HG03066 (cell line): ENCODE results near the gene OLFM1.
"Not testable (repeated sequence)": the region's sequence is repeated elsewhere in the genome, so short reads cannot be mapped to it uniquely, and the experiment has no call there.

Experiments used
- ATAC-seq: cut with Tn5 transposase; IDR thresholded peaks from one replicate; pipeline ENCODE4 v1.9.1; 2021; ENCODE audit warnings: low read depth; ENCODE audit not compliant: unreplicated experiment

OLFM1 gene

DNA sequence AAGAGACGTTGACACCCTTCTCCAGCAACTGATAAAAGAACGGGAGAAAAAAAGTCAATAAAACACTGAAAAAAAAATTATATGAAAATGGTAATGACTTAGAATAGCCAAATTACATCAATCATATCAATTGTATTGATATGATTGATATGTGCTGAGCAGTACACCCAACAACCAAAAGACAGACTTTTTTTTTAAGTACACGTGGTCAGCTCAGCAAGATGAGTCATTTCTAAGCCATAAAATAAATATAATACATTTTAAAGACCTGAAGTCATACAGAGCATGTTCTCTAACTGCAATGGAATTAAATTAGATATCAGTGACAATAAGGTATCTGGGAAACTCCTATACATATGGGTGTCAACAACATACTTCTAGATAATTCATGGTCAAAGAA is 30.9 kb upstream of the OLFM1 start:
- ATAC-seq = no peak

DNA sequence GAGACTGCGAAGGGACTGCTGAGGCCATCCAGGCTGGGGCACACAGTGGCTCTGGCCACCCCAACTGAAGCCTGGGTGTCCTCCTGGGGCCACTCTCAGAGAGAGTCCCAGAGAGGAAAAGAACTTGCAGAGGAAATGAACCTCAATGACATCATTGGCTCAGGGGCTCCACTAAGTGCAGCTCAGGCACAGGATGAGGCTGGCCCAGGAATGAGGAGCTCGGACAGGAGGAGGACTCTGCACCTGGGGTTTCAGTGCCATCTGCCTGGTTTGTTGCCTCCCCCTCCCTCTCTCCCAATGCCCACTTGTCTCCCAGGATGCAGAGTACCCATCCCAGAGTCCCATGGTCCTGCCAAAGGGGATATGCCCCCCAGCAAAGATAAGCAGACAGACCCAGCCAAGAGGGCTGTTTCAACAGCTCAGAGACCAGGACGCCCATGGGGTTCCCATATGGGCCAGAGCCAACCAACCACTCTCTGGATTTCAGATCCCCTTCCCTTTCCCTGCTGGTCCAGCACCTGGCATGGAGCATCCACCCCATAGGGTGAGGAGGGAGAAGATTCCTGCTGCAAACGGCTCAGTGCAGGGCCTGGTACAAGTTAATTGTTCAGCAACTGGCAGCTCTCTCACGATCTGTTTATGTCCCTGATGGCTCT is 26.9 kb upstream of the OLFM1 start:
- ATAC-seq = no peak

DNA sequence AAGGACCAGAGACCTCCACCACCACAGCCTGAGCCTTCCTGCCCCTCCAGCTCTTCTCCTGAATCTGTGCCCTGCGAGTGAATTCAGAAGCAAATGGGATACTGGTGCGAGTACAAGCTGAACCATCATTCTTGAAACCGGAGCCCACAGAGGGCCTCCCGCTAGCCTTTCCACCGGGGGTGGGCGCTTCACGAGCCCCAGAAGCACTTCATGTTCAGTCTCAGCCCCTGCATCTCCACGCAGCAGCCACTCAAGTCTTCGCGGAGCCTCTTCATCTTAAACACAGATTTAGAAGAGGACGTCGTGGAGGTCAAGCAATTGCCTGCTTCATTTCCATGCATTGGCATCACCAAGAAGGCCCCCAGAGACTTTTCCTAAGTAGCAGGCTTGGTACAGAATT is 26.0 kb upstream of the OLFM1 start:
- no peak for ATAC-seq

DNA sequence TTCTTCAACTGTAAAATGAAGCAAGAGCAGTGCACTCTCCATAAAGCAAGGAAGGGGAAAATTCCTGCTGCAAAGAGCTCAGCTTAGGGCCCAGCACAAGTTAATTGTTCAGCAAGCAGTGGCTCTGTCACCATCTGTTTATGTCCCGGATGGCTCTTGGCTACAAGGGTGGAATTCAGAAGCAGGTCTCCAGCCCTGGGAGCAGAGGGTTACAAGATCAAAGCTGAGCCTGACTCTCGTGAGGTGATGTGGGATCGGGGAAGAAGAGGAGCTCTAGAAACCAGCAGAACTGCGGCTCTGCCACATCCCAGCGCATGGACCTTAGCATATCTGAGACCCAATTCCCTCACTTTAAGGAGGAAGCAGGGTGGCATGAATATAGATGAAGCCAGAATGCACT is 25.2 kb upstream of the OLFM1 start:
- ATAC-seq = no peak

DNA sequence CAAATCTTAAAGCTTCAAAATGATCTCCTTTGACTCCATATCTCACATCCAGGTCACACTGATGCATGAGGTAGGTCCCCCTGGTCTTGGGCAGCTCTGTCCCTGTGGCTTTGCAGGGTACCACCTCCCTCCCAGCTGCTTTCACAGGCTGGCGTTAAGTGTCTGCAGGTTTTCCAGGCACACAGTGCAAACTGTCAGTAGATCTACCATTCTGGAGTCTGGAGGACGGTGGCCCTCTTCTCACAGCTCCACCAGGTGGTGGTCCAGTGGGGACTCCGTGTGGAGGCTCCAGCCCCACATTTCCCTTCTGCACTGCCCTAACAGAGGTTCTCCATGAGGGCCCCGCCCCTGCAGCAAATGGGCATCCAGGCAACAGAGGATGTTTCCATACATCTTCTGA is 24.0 kb upstream of the OLFM1 start:
- not testable (repeated sequence) for ATAC-seq

DNA sequence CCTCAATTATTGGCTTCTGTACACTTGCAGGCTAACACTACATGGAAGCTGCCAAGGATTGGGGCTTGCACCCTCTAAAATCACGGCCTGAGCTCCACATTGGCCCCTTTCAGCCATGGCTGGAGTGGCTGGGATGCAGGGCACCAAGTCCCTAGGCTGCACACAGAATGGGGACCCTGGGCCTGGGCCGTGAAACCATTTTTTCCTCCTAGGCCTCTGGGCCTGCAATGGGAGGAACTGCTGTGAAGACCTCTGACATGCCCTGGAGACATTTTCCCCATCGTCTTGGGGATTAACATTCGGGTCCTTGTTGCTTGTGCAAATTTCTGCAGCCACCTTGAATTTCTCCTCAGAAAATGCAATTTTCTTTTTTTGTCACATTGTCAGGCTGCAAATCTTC is 23.6 kb upstream of the OLFM1 start:
- ATAC-seq = not testable (repeated sequence)

DNA sequence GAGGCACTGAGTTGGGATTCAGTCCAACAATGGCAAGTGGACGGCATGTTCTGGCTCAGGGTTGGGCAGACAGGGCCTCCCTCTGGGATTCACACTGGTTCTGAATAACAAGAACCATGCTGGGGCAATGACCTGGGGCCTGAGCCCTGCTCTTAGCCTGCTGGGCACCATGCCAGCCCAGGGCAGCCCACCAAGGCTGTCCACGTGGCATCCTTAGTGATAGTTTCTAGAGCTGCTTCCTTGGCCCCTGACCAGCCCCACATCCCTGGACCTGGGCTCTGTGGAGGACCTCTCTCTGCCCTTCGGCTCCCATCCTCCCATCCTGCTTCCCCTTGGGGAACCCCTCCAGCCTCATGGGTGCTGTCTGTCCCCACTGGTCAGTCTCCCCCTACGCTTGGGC is 22.3 kb upstream of the OLFM1 start:
- no peak for ATAC-seq

DNA sequence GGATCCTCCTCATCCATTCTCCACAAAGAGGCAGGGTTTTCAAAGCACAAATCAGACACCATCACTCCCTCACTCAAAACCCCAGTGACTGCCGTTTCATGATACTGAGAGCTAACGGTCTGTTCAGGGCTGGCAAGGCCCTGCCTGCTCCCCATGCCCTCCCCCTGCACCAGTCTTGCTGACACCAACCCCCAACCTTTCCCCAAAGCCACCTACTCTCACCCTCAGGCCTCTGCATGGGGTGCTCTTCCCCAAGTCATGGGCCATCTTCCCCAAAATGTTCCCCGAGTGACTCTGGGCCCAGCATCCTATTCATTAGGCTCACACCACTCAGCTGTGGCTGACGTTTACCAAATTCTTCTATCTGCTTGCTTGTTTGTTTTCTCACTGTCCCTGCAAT is 21.7 kb upstream of the OLFM1 start:
- no peak for ATAC-seq

DNA sequence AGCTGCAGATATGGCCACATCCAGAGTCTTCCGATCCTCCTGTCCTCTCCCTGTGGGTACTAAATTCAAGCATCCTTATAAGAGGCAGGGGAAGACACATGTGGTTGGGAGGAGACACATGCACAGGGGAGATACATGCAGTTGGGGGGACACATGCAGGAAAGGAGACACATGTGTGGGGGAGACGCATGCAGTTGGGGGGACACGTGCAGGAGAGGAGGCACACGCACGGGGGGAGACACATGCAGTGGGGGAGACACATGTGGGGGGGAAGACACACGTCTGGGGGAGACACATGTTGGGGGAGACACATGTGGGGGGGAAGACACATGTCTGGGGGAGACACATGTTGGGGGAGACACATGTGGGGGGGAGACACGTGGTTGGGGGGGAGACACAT is 21.2 kb upstream of the OLFM1 start:
- ATAC-seq = no peak

DNA sequence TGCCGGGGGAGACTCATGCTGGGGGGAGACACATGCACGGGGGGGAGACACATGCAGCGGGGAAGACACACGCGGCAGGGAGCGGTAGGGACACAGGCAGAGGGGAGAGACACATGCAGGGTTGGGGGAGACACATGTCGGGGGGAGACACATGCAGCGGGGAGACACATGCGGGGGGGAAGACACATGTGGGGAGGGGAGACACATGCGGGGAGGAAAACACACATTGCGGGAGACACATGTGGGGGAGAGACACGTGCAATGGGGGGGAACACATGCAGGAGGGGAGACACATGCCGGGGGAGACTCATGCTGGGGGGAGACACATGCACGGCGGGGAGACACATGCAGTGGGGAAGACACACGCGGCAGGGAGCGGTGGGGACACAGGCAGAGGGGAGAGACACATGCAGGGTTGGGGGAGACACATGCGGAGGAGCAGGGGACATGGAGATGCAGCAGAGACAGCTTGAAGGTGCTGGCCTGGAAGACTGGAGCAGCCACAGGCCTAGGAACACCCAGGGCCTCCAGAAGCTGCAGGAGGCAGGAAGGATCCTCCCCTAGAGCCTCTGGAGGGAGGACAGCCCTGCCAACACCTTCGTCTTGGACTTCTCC is 20.3 kb upstream of the OLFM1 start:
- ATAC-seq = no peak

DNA sequence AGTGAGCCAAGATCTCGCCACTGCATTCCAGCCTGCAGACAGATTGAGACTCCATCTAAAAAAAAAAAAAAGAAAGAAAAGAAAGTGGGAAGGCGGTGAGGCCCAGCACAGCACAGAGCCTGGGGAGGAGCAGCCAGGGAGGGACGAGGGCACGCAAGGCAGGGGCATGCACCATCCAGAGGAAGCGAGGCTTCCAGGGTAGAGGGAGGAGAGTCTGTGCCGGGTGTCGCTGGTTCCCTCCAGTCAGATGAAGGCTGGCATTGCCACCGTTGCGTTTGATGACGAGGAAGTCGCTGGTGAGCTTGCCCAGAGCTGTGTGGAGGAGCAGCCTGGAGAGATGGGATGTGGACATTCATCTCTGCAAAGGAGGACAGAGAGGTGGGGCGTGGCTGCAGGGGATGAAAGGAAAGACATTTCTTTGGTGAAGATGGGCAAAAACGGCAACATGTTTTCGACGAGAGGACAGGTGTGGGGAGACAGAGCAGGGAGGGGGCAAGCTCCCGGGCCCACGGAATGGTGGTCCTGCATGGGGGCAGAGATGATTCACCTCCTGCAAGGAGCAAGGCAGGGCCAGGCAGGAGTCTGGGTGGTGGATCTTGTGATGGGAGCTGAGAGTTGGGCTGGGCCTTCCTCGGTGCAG is 18.6 kb upstream of the OLFM1 start:
- ATAC-seq = no peak

DNA sequence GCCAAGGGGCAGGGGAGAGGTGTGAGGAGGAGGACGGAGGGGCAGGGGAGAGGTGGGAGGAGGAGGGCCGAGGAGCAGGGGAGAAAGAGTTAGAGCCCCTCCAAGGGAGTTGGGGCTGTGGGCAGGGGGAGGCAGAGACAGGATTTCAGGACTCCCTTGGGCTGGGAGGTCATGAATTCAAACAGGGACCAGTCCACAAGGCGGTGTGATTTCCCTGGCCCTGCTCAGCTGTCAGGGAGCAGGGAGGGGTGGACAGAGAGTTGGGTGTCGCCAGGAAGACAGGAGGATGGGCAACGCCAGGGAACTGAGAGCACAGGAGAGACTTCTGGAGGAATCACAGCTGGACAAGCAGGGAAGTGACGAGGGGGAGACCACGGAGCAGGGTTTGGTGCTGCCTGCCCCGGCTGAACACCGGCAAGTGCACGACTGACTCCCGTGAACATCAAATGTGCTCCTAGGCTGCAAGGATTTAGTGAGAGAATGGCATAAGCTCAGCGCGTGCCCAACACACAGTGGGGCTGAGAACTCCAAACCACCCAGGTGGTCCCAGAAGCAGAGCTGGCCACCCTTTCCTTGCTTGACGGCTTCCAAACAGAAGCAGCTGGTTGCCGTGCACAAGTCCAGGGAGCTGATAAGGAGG is 17.8 kb upstream of the OLFM1 start:
- no peak for ATAC-seq

DNA sequence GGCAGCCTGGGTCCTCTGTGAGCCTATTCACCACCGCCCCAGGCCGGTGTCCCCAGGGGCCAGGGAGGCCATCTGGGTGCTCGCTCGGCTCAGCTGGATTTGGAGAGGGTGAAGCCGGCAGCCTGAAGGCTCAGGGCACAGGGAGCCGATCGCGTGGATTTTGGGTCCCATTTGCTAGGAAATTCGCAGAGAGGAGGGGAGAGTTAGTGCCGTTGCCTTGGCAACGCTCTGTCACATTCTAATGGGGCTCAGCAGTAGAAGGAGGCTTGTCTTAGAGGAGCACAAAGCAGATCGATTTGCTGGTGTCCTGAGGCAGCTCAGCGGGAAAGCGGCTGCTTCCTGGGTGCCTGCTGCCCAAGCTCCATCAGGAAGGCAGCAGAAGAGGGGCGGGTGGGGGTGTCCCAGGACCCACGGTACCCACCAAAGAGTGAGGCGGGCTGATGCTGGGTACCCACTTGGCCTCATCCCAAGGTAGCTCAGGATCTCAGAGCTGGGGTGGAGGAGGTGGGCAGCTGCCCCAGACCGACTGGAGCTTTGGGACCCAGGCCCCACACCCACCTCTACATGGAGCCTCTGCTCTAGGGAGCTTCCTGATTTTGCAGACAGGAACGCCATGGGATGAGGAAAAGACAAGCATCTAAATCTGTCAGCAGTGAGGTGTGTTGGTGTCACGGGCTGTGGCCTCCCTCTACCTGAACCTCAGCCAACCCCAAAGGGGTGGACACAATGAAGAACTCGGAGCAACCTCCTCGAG is 17.1 kb upstream of the OLFM1 start:
- ATAC-seq = no peak

DNA sequence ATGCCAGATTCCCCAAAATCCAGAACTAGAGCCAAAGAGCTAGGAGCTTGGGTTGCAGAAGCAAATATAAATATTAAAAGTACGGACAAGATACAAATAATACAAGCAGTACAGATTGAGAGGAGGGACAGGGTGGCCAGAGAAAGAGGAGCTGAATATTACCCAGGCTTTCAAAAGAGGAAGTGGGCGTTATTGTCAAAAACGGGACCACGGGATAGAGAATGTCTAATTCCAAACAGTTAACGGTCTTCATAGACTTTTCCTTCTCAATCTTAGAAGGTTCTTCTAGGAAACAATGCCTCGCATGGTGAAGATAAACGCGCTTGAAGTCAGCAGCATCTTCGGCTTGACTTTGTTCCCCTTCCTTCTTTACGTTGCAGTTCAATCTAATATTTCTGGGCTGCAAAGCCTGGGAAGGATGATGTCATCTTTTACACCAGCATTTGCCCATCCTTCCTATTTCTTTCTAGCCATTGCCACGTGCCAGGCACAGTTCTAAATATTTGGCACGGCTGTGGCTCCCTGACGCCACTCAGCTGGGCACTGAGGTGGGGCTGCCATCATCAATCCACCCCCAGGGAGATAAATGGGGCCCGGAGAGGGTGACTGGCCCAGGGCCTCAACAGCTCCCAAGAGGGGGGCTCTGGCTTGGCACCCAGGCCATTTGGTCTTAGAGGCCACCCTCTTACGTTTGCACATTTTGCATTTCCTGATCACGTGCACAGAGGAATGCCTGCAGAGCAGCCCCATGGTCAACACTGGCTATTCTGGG is 16.3 kb upstream of the OLFM1 start:
- no peak for ATAC-seq

DNA sequence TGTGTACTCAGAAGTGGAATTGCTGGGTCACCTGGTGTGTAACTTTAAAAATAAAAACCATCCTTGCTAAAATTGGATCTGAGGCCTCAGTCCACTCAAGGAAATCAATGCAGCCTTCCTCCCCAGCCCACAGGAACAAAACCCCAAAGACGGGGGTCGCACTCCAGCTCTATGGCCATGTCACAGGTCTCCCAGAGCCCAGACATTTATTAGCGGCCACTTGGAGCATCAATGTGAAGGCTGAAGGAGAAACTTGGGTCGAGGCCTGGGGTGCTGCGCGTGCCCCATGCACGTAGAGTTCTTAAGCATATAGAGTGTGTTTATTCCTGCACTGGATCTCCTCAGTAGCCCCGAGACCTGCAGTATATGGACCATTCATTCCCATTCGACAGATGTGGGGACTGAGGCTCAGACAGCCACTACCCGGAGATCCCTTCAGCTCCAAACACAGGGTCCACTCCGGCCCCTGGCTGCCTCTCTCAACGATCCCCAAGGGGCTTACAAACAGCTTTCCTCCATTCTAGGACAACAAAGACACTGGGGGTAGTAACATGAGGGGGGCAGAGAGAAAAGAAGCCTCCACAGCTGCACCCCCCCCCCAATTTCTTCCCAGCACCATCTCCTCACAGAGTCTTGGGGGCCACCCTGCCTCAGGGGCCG is 14.3 kb upstream of the OLFM1 start:
- no peak for ATAC-seq

DNA sequence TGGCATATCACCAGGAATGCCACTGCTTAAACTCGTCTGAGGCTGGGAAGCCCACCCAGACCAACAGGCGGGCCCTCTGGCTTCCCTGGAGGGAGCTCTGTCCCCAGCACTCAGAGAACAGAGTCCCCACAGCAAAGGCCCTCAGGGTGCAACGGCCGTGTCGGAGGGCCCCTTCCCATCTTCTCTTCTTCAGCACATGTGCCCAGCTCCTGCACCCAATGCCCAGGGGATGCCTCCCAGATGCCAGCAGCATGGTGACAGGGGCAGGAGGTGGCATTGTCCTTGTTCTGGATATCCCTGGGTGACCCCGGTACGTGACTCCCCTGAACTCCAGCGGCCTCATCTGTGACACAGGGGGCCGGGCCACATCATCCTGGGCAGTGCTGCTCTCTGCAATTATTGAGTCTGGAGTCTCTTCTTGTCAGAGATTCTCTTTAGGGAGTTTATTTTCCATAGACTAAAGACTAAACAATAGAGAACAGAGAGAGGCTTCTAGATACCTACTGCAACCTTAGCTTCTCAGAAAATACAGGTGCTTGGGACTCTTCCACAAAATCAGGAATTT is 13.6 kb upstream of the OLFM1 start:
- no peak for ATAC-seq

DNA sequence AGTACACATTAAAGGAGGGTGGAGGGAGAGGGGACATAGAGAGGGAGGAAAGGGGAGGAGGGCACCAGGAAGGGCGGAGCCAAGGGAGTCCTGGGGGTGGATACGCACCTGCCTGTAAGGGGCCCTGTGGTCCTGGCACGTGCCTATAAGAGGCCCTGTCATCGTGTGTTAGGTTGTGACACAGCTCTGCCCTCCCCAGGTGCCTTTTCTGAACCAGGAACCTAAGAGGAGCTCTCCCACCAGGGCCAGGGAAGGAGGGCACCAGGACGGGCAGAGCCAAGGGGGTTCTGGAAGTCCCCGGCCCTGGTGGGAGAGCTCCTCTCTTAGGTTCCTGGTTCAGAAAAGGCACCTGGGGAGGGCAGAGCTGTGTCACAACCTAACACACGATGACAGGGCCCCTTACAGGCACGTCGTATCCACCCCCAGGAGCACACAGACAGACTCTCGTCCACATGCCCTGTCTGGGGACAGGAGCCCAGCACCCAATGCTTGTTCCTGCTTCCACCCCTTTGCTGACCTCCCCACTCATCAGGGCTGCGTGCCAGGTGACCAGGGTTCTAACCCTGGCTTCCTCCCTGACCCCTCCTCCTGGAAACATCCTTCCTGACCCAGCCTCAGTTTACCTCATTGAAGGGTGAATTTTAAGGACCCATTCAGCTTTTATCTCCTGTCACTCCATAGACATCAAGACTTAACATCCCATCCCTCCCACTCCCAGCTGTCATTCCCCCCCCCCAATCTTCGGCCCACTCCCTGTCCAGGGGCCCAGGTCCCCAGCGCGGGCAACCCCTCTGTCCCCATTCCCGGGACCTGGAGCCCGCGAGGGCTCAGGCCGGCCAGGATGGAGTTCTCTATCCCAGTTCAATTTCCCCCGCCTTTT is 12.9 kb upstream of the OLFM1 start:
- no peak for ATAC-seq
